Measurements from ENCODE around the gene C22orf42.

The C22orf42 gene

GRCh38 chr22:32132783-32133182 lies 26.3 kb downstream of the C22orf42 start:
- no peak for DNase-seq

DNA sequence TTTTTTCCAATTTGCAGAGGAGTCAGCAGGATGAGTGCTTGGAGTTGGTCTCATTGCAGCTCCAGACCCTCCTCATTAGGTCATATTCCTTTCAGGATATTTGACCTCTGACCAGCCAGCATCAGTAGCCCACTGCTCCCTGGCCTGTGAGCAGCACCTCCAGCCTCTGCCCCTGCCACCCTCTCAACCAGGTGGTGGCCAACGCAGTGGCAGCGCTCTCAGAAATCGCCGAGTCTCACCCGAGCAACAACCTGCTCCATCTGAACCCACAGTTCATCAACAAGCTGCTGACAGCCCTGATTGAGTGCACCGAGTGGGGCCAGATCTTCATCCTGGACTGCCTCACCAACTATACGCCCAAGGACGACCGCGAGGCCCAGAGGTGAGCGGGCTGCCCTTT lies 27.0 kb downstream of the C22orf42 start:
- DNase-seq, result no peak

GRCh38 chr22:32130464-32130863 lies 28.6 kb downstream of the C22orf42 start:
- DNase-seq, result no peak

GRCh38 chr22:32127904-32128303 lies 31.2 kb downstream of the C22orf42 start:
- no peak for DNase-seq

DNA sequence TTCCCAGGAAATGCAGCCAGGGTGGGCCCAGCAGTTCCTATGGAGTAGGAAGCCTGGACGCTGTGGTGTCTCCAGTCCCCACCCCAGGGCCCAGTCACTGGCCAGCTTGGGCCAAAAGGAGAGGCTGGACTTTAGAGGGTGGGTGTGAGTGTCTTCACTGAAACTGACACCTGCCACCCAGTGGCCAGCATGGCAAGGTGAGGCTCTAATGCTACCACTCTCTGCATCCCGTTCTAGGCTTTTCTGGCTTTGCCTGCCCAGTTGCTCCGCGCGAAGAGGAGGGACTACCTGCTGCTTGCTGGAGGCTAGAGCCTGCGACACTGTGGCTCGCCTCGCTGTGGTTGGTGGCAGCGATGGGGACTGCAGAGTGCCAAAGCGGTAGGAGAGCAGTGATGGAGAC lies 35.4 kb downstream of the C22orf42 start:
- no peak for DNase-seq

- DNase-seq, result no peak
Observed at GRCh38 chr22:32122899-32123298, 36.2 kb downstream of the C22orf42 start.

DNA sequence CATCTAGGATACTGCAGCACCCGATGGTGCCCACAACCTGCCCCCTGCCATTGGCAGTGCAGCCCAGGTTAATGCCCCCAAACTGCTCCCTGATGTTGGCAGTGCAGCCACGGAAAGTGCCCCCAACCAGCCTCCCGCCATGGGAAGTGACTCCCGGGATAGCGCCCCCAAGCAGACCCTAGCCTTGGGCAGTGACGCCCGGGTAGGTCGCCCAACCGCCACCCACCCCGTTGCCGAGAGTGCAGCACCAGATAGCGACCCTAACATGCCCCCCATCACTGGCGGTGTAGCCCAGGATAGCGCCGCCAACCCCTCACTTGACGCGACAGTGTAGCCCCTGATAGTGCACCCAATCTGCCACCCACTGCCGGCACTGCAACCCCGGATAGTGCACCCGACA lies 38.5 kb downstream of the C22orf42 start:
- DNase-seq, result no peak

GRCh38 chr22:32119568-32120235 lies 39.4 kb downstream of the C22orf42 start:
- no peak for DNase-seq

DNA sequence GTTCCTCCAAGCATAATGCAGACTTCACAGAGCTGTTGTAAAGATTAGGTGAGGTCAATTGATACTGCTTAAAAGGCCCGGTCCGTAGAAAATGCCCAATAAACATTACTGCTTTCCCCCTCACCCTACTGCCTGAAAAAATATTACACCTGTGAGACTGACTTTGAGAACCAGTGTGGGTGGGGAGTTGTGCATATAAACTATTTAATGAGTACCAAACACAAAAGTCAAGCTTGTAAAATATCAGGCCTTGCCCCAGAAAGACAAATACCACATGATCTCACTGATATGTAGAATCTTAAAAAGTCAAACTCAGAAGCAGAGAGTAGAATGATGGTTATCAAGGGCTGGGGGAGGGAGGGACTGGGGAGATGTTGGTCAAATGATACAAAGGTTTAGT lies 46.7 kb downstream of the C22orf42 start:
- DNase-seq, result no peak

DNA sequence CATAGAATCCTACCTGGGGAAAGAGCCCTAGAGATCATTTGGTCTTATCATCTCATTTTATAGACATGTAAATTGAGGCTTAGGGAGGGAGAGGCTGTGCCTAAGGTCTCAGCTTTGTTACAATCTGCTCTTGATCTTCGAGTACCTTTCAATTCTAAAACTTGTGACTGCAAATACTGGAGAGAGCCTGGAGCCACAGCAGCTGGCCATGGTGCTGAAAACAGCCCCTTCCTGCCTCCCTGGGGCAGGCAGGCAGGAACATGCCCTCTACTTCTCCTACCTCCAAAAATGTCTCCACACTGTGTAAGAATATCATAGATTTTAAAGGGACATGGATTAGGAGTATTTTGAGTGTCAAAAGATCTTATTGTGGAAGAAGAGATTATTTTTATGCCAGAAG lies 52.2 kb downstream of the C22orf42 start:
- no peak for DNase-seq

DNA sequence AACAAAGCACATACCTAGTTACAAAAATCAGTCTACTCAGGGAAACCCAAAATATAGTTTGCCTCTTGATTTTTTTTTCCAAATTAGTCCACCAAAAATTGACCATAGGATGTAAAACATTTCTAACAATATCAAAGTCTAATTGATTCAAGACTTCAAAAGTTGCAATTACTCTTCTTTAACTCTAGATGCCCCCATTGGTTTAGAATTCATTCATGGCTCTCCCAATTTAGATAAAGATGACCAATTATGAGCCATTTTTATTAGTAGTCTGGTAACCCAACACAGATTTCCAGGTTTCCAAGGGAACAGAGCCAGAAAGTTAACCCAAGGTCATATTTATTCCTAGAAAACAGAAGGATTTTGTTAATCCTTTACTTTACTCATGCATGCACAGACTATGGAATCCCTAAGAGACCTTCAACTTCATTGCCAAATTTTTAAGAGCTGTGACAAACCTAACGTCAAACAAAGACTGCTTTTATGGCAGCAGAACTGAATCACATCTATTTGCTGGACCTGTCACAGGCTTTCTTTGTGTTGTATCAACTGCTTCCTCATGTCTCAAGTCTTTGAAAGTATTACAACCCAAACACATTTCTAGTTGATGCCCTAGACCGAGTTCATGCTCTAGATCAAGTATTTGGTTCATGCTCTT lies 55.3 kb downstream of the C22orf42 start:
- DNase-seq, result no peak

DNA sequence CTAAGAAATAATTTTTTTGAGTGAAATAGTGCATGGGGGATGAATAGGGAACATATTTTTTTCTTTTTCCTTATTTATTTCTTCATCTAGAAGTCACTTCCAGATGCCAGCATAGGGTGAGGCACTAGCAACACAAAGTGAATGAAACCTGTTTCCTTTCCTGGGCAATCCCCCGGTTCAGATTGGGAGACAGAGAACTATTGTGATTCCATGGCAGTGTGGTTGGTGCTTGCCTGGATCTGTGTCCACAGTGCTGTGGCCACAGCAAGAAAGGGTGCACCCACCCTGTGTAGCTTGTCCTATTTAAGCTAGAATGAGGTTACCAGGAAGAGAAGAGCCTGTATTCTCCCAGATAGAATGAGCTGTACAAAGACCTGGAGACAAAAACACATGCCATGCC lies 58.4 kb downstream of the C22orf42 start:
- no peak for DNase-seq

Data from activated CD4-positive, alpha-beta T cell treated with anti-CD3 and anti-CD28 coated beads for 1 hour (primary cell).